ENCODE results near the gene ST6GAL1.

Gene ST6GAL1

DNA sequence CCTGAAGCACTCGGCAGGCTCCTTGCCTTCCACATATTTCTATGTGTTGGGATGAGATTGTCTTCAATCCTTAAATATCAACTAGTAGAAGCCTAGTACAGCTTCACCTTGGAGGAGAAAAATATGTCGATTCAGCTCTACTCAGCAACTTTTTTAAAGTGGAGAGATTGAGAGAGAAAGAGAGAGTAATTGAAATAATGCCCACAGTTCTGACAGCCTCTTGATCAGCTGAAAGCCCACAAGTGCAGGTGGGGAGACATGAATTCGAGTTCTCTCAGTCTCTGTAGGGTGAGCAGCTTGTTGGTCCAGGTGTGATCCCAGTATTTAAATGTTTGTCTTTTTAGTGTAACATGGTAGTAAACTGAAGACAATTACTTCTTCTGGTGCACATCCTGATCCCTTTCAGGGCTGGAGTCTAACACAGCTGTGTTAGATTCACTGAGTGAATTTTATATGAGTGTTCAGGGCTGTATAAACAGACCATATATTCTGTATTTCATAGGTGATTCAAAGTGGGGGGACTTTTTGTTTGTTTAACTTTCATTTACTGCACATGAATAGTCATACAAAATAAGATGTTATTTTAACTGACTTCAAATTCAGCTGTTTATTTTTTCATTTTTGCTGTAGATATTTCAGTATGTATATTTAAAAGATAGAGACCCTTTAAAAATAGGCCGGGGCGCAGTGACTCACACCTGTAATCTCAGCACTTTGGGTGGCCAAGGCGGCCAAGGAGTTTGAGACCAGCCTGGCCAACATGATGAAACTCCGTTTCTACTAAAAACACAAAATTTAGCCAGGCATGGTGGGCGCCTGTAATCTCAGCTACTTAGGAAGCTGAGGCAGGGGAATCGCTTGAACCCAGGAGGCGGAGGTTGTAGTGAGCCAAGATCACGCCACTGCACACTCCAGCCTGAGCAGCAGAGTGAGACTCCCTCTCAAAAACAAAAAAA is 64.0 kb downstream of the ST6GAL1 start:
- no peaks in the 10 kb centered on the region for H3K27me3 Mint-ChIP-seq (ENCODE audit: low read depth)
- H3K27ac Mint-ChIP-seq: peak overlapping the region; percentile 16 to 80 (median 67)
- H3K9me3 Mint-ChIP-seq: no peaks in the 10 kb centered on the region
- peaks cover 16% of the 10 kb centered on the region for H3K4me1 Mint-ChIP-seq
- no peak overlapping the region for H3K4me3 Mint-ChIP-seq
- TF ChIP-seq, protein P1, sequence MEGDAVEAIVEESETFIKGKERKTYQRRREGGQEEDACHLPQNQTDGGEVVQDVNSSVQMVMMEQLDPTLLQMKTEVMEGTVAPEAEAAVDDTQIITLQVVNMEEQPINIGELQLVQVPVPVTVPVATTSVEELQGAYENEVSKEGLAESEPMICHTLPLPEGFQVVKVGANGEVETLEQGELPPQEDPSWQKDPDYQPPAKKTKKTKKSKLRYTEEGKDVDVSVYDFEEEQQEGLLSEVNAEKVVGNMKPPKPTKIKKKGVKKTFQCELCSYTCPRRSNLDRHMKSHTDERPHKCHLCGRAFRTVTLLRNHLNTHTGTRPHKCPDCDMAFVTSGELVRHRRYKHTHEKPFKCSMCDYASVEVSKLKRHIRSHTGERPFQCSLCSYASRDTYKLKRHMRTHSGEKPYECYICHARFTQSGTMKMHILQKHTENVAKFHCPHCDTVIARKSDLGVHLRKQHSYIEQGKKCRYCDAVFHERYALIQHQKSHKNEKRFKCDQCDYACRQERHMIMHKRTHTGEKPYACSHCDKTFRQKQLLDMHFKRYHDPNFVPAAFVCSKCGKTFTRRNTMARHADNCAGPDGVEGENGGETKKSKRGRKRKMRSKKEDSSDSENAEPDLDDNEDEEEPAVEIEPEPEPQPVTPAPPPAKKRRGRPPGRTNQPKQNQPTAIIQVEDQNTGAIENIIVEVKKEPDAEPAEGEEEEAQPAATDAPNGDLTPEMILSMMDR (IDR thresholded peaks at IDR 0.05; ENCODE audit: unreplicated experiment in 3 of 3): no peak
- peaks cover 31% of the 10 kb centered on the region for H3K36me3 Mint-ChIP-seq (ENCODE audit: low read depth)

DNA sequence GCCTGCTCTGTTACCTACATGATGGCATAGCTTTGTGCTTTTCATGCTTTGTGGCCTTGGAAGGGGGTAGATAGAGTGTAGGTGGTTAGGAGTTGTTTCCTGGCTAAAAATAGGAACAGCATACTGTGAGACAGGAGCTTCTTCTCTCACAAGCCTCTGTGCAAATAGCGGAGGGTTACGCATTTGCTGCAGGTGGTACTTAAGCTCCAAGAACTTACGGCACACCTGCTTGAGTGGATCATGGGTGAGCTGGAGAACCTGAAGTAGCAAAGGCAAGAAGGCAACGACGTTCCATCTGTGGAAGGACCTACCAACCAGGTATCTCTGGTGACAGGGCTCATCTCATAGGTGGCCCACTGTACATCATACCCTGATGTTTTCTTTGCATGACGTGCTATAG is 66.0 kb downstream of the ST6GAL1 start:
- TF ChIP-seq, protein P1 (IDR thresholded peaks at IDR 0.05; ENCODE audit: unreplicated experiment in 3 of 3): no peak
- H3K27me3 Mint-ChIP-seq (ENCODE audit: low read depth): no peaks in the 10 kb centered on the region
- no peak overlapping the region for H3K4me3 Mint-ChIP-seq
- no peak overlapping the region for H3K27ac Mint-ChIP-seq
- H3K9me3 Mint-ChIP-seq: no peaks in the 10 kb centered on the region
- peaks cover 24% of the 10 kb centered on the region for H3K36me3 Mint-ChIP-seq (ENCODE audit: low read depth)
- peaks cover 16% of the 10 kb centered on the region for H3K4me1 Mint-ChIP-seq

DNA sequence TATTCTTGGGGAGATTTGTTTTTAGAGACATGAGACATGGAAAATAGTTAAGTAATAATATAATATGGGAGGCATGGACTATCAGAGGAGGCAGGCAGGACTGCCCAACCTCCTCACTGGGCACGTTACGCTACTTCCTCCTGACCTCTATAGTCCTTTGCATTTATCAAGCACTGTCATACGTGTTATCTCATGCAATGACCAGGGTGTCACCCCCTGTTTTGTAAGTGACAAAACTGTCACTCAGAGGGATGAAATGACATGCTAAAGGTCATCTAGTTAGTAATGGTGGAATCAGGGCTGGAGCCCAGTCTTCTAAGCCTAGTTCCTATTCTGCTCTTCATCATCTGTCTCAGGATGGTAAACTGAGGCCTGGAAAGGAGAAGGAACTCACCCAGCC is 66.7 kb downstream of the ST6GAL1 start:
- H3K36me3 Mint-ChIP-seq (ENCODE audit: low read depth): peaks cover 18% of the 10 kb centered on the region
- TF ChIP-seq, protein P1 (IDR thresholded peaks at IDR 0.05; ENCODE audit: unreplicated experiment in 3 of 3): no peak
- no peak overlapping the region for H3K27ac Mint-ChIP-seq
- no peaks in the 10 kb centered on the region for H3K27me3 Mint-ChIP-seq (ENCODE audit: low read depth)
- peaks cover 18% of the 10 kb centered on the region for H3K4me1 Mint-ChIP-seq
- no peak overlapping the region for H3K4me3 Mint-ChIP-seq
- no peaks in the 10 kb centered on the region for H3K9me3 Mint-ChIP-seq

DNA sequence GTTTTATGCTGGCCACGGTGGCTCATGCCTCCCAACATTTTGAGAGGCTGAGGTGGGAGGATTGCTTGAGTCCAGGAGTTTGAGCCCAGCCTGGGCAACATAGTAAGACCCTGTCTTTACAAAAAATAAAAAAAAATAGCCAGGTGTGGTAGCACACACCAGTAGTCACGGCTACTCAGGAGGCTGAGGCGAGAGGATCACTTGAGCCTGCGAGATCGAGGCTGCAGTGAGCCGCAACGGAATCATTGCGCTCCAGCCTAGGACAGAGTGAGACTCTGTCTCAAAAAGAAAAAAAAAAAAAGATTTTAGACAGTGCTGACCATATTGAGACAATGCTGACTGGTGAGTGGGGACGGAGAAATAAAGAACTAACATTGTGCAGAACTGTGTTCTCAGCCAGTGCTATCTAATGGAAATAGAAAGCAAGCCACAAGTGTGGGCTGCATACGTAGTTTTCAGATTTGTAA is 67.2 kb downstream of the ST6GAL1 start:
- TF ChIP-seq, protein P1 (IDR thresholded peaks at IDR 0.05; ENCODE audit: unreplicated experiment in 3 of 3): no peak
- H3K36me3 Mint-ChIP-seq (ENCODE audit: low read depth): peaks cover 21% of the 10 kb centered on the region
- peaks cover 22% of the 10 kb centered on the region for H3K4me1 Mint-ChIP-seq
- H3K27me3 Mint-ChIP-seq (ENCODE audit: low read depth): no peaks in the 10 kb centered on the region
- no peak overlapping the region for H3K4me3 Mint-ChIP-seq
- peak overlapping the region in 1 of 3 experiments; percentile 37 for H3K27ac Mint-ChIP-seq
- no peaks in the 10 kb centered on the region for H3K9me3 Mint-ChIP-seq

DNA sequence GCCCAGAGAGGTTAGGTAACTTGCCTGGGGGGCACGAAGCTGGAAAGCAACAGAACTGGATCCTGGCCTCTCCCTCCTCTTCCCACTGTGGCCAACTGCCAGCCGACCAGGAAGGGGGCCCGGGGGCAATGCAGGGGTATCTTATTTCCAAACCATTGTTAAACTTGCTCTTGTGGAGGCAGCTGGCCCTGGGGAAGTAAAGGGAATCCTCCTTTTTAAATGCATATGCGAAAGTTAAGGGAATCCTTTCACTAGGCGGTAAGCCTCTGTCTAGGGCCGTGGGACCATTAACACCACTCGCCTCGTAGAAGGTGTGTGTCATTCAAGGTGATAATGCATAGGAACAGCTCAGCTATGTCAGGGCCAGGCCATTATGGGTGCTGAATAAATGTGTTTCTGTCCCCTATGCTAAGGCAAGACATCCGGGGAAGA is 68.6 kb downstream of the ST6GAL1 start:
- Mint-ChIP-seq H3K27ac (peak overlapping the region in 1 of 3 experiments; percentile 29), H3K9me3 (no peaks in the 10 kb centered on the region)

More for the DNA sequence above, 68.6 kb downstream of the ST6GAL1 start:
- TF ChIP-seq, protein P1 (IDR thresholded peaks at IDR 0.05; ENCODE audit: unreplicated experiment in 3 of 3): no peak
- no peak overlapping the region for H3K4me3 Mint-ChIP-seq
- no peaks in the 10 kb centered on the region for H3K27me3 Mint-ChIP-seq (ENCODE audit: low read depth)
- peaks cover 24% of the 10 kb centered on the region for H3K36me3 Mint-ChIP-seq (ENCODE audit: low read depth)
- peaks cover 19% of the 10 kb centered on the region for H3K4me1 Mint-ChIP-seq

Measured in nephron (organoid).